Retinal pigment epithelial cell (primary cell): ENCODE results near the gene TMPRSS11E.
"Not testable (repeated sequence)": the region's sequence is repeated elsewhere in the genome, so short reads cannot be mapped to it uniquely, and the experiment has no call there.

Experiments
- DNase-seq: peaks from one replicate; pipeline ENCODE4 v3.0.0-alpha.2; 2010; ENCODE audit warnings: low read depth
- H3K4me3 ChIP-seq: 2 replicates; pipeline ENCODE4 v1.5.1; 2011; ENCODE audit warnings: mild to moderate bottlenecking, low read length, control low read depth, moderate library complexity
- CTCF ChIP-seq: conservative IDR thresholded peaks from 2 replicates; pipeline ENCODE4 v1.5.1; 2011; ENCODE audit warnings: low read depth, low read length, control low read depth, inconsistent platforms

Gene TMPRSS11E

DNA sequence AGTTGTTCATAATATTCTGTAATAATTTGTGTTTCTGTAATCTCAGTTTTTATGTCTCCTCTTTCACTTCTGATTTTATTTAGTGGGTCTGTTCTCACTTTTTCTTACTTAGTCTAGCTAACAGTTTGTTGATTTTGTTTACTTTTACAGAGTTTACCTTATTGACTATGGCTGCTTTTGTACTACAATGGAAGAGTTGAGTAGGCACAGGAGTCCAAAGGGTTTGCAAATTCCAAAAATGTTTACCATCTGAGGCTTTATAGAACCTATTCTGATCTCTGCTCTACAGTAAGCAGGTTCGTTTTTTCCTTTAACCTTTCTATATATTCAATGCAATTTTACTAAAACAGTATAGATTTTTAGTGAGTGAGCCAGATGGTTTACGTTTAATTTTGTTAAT, 73.7 kb downstream of the TMPRSS11E start:
- TF ChIP-seq CTCF, result no peak
- no peak for DNase-seq
- no peak overlapping the region for H3K4me3 ChIP-seq

DNA sequence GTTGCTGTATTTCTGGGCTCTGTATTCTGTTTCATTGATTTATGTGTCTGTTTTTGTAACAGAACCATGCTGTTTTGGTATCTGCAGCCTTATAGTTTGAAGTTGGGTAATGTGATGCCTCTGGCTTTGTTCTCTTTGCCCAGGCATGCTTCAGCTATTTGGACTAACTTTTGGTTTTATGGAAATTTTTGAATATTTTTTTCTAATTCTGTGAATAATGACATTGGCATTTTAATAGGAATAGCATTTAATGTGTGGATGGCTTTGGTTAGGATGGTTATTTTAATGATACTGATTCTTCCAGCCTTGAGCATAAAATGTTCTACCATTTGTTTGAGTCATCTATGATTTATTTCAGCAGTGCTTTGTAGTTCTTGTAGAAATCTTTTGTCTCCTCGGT, 75.0 kb downstream of the TMPRSS11E start:
- not testable (repeated sequence) for DNase-seq, H3K4me3 ChIP-seq

- H3K4me3 ChIP-seq, result no peak overlapping the region
- no peak for DNase-seq
- TF ChIP-seq CTCF, result no peak
Measured at GRCh38 chr4:68535974-68536373, 88.7 kb downstream of the TMPRSS11E start.

DNA sequence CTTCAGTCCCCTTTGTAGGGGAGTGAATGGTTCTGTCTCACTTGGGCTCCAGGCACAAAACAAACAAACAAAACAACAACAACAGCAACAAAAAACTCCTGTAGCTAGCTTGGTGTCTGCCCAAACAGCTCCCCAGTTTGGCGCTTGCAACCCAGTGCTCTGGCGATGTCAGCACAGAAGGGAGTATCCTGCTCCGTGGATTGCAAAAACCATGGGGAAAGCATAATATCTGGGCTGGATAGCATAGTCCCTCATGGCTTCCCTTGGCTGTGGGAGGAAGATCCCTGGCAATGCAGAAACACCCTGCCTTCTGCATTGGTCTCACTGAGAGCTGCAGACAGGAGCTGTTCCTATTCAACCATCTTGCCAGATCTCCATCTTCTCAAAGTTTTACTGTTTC, 89.1 kb downstream of the TMPRSS11E start:
- no peak overlapping the region for H3K4me3 ChIP-seq
- no peak for TF ChIP-seq CTCF
- no peak for DNase-seq

GRCh38 chr4:68542742-68543141, 95.5 kb downstream of the TMPRSS11E start:
- not testable (repeated sequence) for DNase-seq, H3K4me3 ChIP-seq
